ENCODE data around the gene DNAJC9.
A peak's percentile ranks its signal among the peaks of the same experiment; 100 is the strongest.
"Not testable (repeated sequence)": the region's sequence is repeated elsewhere in the genome, so short reads cannot be mapped to it uniquely, and the experiment has no call there.

DNAJC9 gene

GRCh38 chr10:73246646-73247508 lies at the start of gene DNAJC9:
Gene DNAJC9, minus strand, starts transcription at chr10:73247255. Its CDS starts 66 bp downstream, at chr10:73247189.
- DNase-seq, result peak; percentile 91

- no peak for DNase-seq
Observed at GRCh38 chr10:73293461-73293860, 46.4 kb upstream of the DNAJC9 start.

GRCh38 chr10:73289958-73290357 lies 42.9 kb upstream of the DNAJC9 start:
- DNase-seq, result no peak

- DNase-seq, result no peak
Observed at GRCh38 chr10:73287441-73287840, 40.4 kb upstream of the DNAJC9 start.

- no peak for DNase-seq
Observed at GRCh38 chr10:73281097-73281496, 34.0 kb upstream of the DNAJC9 start.

- DNase-seq, result no peak
Observed at GRCh38 chr10:73264423-73264822, 17.4 kb upstream of the DNAJC9 start.

GRCh38 chr10:73263693-73264347 lies 16.8 kb upstream of the DNAJC9 start:
- no peak for DNase-seq

GRCh38 chr10:73262880-73263555 lies 16.0 kb upstream of the DNAJC9 start:
- no peak for DNase-seq

GRCh38 chr10:73262105-73262730 lies 15.2 kb upstream of the DNAJC9 start:
- DNase-seq, result no peak

GRCh38 chr10:73261362-73261995 lies 14.4 kb upstream of the DNAJC9 start:
- DNase-seq, result no peak

GRCh38 chr10:73258612-73259011 lies 11.6 kb upstream of the DNAJC9 start:
- DNase-seq, result not testable (repeated sequence)

GRCh38 chr10:73253225-73253555 lies 6.1 kb upstream of the DNAJC9 start:
- DNase-seq, result no peak

GRCh38 chr10:73252445-73253224 lies 5.6 kb upstream of the DNAJC9 start, which contains the start of gene MRPS16:
Gene MRPS16, minus strand, starts transcription at chr10:73252644. Its CDS starts 162 bp downstream, at chr10:73252482.
- peak; percentile 94 for DNase-seq

GRCh38 chr10:73251683-73252444 lies 4.8 kb upstream of the DNAJC9 start:
- no peak for DNase-seq

- DNase-seq, result no peak
Observed at GRCh38 chr10:73248259-73248724, 1.2 kb upstream of the DNAJC9 start.

GRCh38 chr10:73247509-73248258 lies 629 bp upstream of the DNAJC9 start:
- no peak for DNase-seq

GRCh38 chr10:73246322-73246645 lies 771 bp downstream of the DNAJC9 start:
- DNase-seq, result no peak

GRCh38 chr10:73244866-73245477 lies 2.1 kb downstream of the DNAJC9 start:
- no peak for DNase-seq

- DNase-seq, result no peak
Observed at GRCh38 chr10:73239908-73240307, 7.1 kb downstream of the DNAJC9 start.

All from KG1 (cell line).